ENCODE results near the gene KLRK1.
"Not testable (repeated sequence)": the region's sequence is repeated elsewhere in the genome, so short reads cannot be mapped to it uniquely, and the experiment has no call there.

Gene KLRK1

DNA sequence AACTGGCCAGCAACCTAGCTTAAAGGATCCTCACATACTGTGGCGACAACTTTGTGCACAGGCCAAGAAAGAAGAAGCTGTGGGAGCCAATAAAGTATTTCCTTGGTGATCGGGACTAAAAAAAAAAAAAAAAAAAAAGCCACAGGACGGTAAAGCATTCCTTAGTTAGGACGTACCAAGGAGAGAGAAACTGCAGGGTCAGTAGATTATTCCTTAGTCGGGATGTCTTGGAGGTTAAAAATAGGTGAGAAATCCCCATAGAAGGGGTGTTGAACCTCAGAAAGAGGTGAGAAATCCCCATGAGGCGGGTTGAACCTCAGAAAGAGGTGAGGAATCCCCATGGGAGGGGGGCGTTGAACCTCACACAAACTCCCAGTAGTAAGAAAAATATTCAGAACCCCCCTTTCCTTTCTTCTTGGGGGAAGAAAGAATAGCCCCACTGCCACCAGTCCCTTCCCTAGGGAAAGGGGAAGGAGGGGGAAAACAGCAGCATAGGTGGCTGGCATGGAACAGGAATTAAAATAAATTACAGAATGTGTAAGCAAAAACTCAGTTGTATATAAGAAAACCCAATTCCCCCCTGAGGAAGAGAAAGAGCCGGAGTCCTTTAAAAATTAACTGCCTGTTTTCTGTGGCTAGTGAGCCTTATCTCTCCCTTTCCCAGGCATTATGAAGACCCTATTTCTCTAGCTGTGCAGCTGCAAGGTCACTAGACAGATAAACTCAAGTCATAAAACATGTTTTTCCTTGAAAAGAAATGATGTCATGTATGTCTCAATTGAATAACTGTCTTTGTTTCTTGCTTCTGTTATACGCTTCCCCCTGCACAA lies 26.8 kb downstream of the KLRK1 start:
- no peaks in the 10 kb centered on the region for H3K27me3 ChIP-seq (ENCODE audit: control insufficient read depth, insufficient read depth, low read length)
- no peak for DNase-seq (ENCODE audit: low read depth, low spot score)
- WGBS (ENCODE audit: insufficient coverage, insufficient read length) = no CpG with 5 or more reads among the region's 9 CpGs
- no peak overlapping the region for H3K4me3 ChIP-seq (ENCODE audit: low read length)
- H3K9me3 ChIP-seq (ENCODE audit: control insufficient read depth, insufficient read depth, low read length) = no peaks in the 10 kb centered on the region
- no peak overlapping the region for H3K27ac ChIP-seq (ENCODE audit: low read length)
- peaks cover 9% of the 10 kb centered on the region; the same call in 1 of the 2 replicates for H3K4me1 ChIP-seq (ENCODE audit: control insufficient read depth, insufficient read depth, low read length)
- no peaks in the 10 kb centered on the region; the same call in 1 of the 2 replicates for H3K36me3 ChIP-seq (ENCODE audit: control insufficient read depth, insufficient read depth, low read length)

DNA sequence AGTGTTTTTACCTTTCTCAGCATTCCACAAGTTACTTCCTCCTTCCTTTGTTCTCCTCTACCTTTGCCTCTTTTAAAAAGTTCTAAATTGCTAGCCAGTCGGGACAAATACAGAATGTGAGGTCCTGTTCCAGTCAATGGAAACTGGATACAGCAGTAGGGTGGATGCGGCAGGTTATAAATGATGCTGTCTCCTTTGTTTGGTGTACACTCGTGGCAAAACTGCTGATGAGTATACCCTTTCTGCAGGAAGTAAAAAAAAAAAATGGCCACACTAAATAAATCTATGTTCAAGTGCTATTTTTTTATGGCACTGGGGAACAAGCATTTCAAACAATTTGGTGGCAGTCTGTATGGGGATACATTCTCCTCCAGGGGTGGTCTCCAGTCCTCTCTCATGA lies 27.5 kb downstream of the KLRK1 start:
- H3K4me1 ChIP-seq (ENCODE audit: control insufficient read depth, insufficient read depth, low read length) = peaks cover 9% of the 10 kb centered on the region; the same call in 1 of the 2 replicates
- no peaks in the 10 kb centered on the region for H3K27me3 ChIP-seq (ENCODE audit: control insufficient read depth, insufficient read depth, low read length)
- DNase-seq (ENCODE audit: low read depth, low spot score) = no peak
- no peak overlapping the region for H3K4me3 ChIP-seq (ENCODE audit: low read length)
- H3K36me3 ChIP-seq (ENCODE audit: control insufficient read depth, insufficient read depth, low read length) = no peaks in the 10 kb centered on the region
- no CpG with 5 or more reads among the region's 3 CpGs for WGBS (ENCODE audit: insufficient coverage, insufficient read length)
- H3K27ac ChIP-seq (ENCODE audit: low read length) = no peak overlapping the region
- no peaks in the 10 kb centered on the region for H3K9me3 ChIP-seq (ENCODE audit: control insufficient read depth, insufficient read depth, low read length)

DNA sequence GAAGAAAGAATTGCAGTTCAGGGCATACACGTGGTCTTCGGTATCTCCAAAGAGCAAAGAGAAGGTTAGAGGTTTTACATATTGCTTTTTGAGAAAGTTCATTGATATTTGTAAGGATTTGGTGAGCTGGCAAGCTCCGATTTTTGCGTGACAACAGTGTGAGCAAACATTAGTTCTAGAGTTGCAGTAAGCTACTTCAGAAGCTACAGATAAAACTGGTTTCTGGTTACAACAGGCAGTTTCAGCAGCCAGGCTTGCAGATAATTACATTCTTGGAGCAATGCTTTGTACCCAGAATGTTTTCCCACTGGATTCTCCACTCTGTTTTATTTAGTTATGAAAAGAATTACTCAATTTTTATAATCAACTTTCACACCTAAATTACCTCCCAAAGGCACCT lies 28.2 kb downstream of the KLRK1 start:
- no peak overlapping the region for H3K27ac ChIP-seq (ENCODE audit: low read length)
- H3K27me3 ChIP-seq (ENCODE audit: control insufficient read depth, insufficient read depth, low read length) = no peaks in the 10 kb centered on the region
- H3K4me1 ChIP-seq (ENCODE audit: control insufficient read depth, insufficient read depth, low read length) = peaks cover 9% of the 10 kb centered on the region; the same call in 1 of the 2 replicates
- WGBS (ENCODE audit: insufficient coverage, insufficient read length) = no CpG with 5 or more reads among the region's 4 CpGs
- no peak for DNase-seq (ENCODE audit: low read depth, low spot score)
- no peaks in the 10 kb centered on the region for H3K9me3 ChIP-seq (ENCODE audit: control insufficient read depth, insufficient read depth, low read length)
- no peak overlapping the region for H3K4me3 ChIP-seq (ENCODE audit: low read length)
- H3K36me3 ChIP-seq (ENCODE audit: control insufficient read depth, insufficient read depth, low read length) = no peaks in the 10 kb centered on the region

DNA sequence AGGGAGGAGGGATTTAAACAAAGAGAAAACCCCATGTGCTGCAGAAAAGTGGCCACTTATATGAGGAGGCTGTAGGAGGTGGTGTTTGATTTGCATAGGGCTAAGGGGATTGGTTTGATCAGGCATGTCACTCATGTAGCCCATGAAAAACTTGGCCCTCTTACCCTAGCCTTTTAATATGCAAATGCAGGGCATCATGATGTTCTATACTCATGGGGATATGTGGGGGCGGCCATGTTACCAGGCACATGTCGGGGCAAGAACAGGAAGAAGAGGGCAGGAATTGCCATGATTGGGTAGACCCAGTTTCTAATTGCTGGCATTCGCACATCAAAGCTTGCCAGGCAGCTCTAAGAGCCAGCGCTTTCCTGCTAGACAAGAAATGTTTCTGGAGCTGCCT lies 28.8 kb downstream of the KLRK1 start:
- no peak overlapping the region for H3K27ac ChIP-seq (ENCODE audit: low read length)
- no peaks in the 10 kb centered on the region for H3K9me3 ChIP-seq (ENCODE audit: control insufficient read depth, insufficient read depth, low read length)
- H3K4me1 ChIP-seq (ENCODE audit: control insufficient read depth, insufficient read depth, low read length) = peaks cover 9% of the 10 kb centered on the region; the same call in 1 of the 2 replicates
- H3K27me3 ChIP-seq (ENCODE audit: control insufficient read depth, insufficient read depth, low read length) = no peaks in the 10 kb centered on the region
- H3K36me3 ChIP-seq (ENCODE audit: control insufficient read depth, insufficient read depth, low read length) = no peaks in the 10 kb centered on the region
- peak; percentile 52 for DNase-seq (ENCODE audit: low read depth, low spot score)
- no peak overlapping the region for H3K4me3 ChIP-seq (ENCODE audit: low read length)
- no CpG with 5 or more reads among the region's 4 CpGs for WGBS (ENCODE audit: insufficient coverage, insufficient read length)

DNA sequence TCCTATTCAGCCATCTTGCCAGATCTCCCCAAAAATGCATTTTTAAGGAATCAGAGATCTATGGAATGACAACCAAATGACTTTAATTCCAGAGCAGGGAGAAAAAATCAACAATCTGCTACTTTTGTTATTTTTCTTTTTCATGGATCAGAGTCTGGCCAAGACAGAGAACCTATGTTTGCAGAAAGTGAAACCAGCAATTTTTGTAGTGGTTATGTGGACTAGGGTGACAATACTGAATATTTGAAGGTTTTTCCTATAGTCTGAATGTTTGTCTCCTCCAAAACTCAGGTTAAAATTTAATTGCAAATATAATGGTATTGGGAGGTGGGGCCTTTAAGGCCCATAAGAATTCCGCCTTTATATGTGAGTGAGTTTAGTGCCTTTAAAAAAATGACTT lies 30.9 kb downstream of the KLRK1 start:
- no CpG with 5 or more reads among the region's 1 CpG for WGBS (ENCODE audit: insufficient coverage, insufficient read length)
- H3K4me1 ChIP-seq (ENCODE audit: control insufficient read depth, insufficient read depth, low read length) = peaks cover 5% of the 10 kb centered on the region; the same call in 1 of the 2 replicates
- H3K4me3 ChIP-seq (ENCODE audit: low read length) = no peak overlapping the region
- no peak for DNase-seq (ENCODE audit: low read depth, low spot score)
- no peaks in the 10 kb centered on the region for H3K27me3 ChIP-seq (ENCODE audit: control insufficient read depth, insufficient read depth, low read length)
- H3K27ac ChIP-seq (ENCODE audit: low read length) = no peak overlapping the region
- H3K9me3 ChIP-seq (ENCODE audit: control insufficient read depth, insufficient read depth, low read length) = no peaks in the 10 kb centered on the region
- no peaks in the 10 kb centered on the region for H3K36me3 ChIP-seq (ENCODE audit: control insufficient read depth, insufficient read depth, low read length)

DNA sequence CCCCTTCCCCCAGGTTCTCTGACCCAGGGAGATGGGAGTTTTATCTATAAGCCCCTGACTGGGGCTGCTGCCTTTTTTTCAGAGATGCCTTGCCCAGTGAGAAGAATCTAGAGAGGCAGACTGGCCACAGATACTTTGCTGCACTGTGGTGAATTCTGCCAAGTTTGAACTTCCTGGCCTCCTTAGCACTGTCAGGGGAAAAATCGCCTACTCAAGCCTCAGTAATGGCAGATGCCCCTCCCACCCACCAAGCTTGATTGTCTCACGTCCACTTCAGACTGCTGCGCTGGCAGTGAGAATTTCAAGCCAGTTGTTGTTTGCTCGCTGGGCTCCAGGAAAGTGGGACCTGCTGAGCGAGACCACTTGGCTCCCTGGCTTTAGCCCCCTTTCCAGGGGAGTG lies 31.7 kb downstream of the KLRK1 start:
- WGBS (ENCODE audit: insufficient coverage, insufficient read length) = no CpG with 5 or more reads among the region's 5 CpGs
- H3K9me3 ChIP-seq (ENCODE audit: control insufficient read depth, insufficient read depth, low read length) = no peaks in the 10 kb centered on the region
- no peak overlapping the region for H3K4me3 ChIP-seq (ENCODE audit: low read length)
- H3K27ac ChIP-seq (ENCODE audit: low read length) = no peak overlapping the region
- H3K27me3 ChIP-seq (ENCODE audit: control insufficient read depth, insufficient read depth, low read length) = no peaks in the 10 kb centered on the region
- no peaks in the 10 kb centered on the region for H3K36me3 ChIP-seq (ENCODE audit: control insufficient read depth, insufficient read depth, low read length)
- no peak for DNase-seq (ENCODE audit: low read depth, low spot score)
- H3K4me1 ChIP-seq (ENCODE audit: control insufficient read depth, insufficient read depth, low read length) = peaks cover 3% of the 10 kb centered on the region; the same call in 1 of the 2 replicates

DNA sequence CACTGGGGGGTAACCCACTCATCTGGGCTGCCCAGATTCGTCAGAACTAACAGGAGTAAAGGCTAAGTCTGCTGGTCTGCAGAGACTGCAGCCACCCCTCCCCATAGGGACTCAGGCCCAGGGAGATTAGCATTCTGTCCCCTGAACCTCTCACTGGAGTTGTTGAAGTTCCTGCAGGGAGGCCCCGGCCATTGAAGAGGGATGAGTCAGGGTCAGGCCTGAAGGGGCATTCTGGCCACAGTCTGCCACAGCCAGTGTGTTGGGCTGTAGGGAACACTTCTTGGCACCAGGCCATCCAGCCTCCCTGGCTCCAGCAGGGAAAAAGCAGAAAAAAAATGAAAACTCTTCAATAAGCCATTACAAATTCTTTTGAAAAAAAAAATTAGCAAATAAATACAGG lies 35.3 kb downstream of the KLRK1 start:
- no peak for DNase-seq (ENCODE audit: low read depth, low spot score)
- H3K9me3 ChIP-seq (ENCODE audit: control insufficient read depth, insufficient read depth, low read length) = no peaks in the 10 kb centered on the region
- no CpG with 5 or more reads among the region's 2 CpGs for WGBS (ENCODE audit: insufficient coverage, insufficient read length)
- no peak overlapping the region for H3K27ac ChIP-seq (ENCODE audit: low read length)
- H3K36me3 ChIP-seq (ENCODE audit: control insufficient read depth, insufficient read depth, low read length) = no peaks in the 10 kb centered on the region
- H3K4me1 ChIP-seq (ENCODE audit: control insufficient read depth, insufficient read depth, low read length) = no peaks in the 10 kb centered on the region
- H3K27me3 ChIP-seq (ENCODE audit: control insufficient read depth, insufficient read depth, low read length) = no peaks in the 10 kb centered on the region
- no peak overlapping the region for H3K4me3 ChIP-seq (ENCODE audit: low read length)

DNA sequence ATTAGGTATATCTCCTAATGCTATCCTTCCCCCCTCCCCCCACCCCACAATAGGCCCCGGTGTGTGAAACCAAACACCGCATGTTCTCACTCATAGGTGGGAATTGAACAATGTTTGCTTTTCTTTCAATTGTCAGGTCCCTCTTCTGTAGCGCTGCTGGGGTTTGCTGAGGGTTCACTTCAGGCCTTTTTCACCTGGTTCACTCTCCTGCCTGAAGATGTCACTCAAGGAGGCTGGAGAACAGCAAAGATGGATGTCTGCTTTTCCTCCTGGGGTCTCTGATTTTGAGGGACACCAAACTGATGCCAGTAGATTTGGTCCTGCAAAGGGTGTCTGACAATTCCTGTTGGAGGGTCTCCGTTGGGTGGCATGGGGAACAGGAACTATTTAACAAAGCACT lies 35.8 kb downstream of the KLRK1 start:
- DNase-seq (ENCODE audit: low read depth, low spot score) = no peak
- WGBS (ENCODE audit: insufficient coverage, insufficient read length) = no CpG with 5 or more reads among the region's 4 CpGs

DNA sequence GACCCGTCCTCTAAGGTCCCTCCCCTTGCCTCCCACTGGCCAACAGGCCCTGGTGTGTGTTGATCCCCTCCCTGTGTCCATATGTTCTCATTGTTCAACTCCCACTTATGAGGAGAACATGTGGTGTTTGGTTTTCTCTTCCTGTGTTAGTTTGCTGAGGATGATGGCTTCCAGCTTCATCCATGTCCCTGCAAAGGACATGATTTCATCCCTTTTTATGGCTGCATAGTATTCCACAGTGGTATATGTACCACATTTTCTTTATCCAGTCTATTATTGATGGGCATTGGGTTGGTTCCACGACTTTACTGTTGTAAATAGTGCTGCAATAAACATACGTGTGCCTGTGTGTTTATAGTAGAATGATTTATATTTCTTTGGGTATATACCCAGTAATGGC lies 38.4 kb downstream of the KLRK1 start:
- not testable (repeated sequence) for DNase-seq (ENCODE audit: low read depth, low spot score); H3K4me1 ChIP-seq (ENCODE audit: control insufficient read depth, insufficient read depth, low read length); H3K4me3 ChIP-seq (ENCODE audit: low read length); H3K27me3 ChIP-seq (ENCODE audit: control insufficient read depth, insufficient read depth, low read length); H3K27ac ChIP-seq (ENCODE audit: low read length); H3K36me3 ChIP-seq (ENCODE audit: control insufficient read depth, insufficient read depth, low read length); H3K9me3 ChIP-seq (ENCODE audit: control insufficient read depth, insufficient read depth, low read length)
- WGBS (ENCODE audit: insufficient coverage, insufficient read length) = no CpG with 5 or more reads among the region's 3 CpGs

More for the DNA sequence above, 35.8 kb downstream of the KLRK1 start:
- Histone ChIP-seq H3K9me3 (ENCODE audit: control insufficient read depth, insufficient read depth, low read length) (no peaks in the 10 kb centered on the region), H3K36me3 (ENCODE audit: control insufficient read depth, insufficient read depth, low read length) (no peaks in the 10 kb centered on the region), H3K4me1 (ENCODE audit: control insufficient read depth, insufficient read depth, low read length) (no peaks in the 10 kb centered on the region), H3K4me3 (ENCODE audit: low read length) (no peak overlapping the region), H3K27me3 (ENCODE audit: control insufficient read depth, insufficient read depth, low read length) (no peaks in the 10 kb centered on the region), H3K27ac (ENCODE audit: low read length) (no peak overlapping the region)

DNA sequence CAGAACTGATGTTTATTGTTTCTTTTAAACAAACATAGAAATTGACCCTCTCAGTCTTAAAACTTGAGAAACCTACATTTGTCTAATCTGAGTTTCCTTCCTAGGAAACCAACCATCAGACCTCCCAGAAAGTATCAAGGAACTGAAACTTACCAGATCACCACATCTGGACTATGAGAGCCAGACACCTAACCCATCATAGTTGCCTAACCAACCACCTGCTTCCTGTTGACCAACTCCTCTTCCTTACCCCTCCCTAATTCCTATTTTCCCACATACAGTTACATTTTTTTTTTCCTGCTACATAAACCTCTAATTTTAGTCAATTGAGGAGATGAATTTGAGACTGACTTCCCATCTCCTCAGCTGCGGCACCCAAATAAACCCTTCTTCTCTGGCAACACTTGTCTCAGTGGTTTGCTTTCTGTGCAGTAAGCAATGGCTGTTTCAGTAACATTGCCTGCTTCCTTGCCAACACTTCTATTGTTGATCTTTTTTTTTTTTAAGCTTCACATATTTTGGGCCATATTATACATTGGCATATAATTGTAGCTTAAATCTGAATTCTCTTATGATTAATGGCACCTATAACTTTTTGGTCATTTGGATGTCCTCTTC lies 47.8 kb downstream of the KLRK1 start:
- Histone ChIP-seq H3K36me3 (ENCODE audit: control insufficient read depth, insufficient read depth, low read length) (0 out of 2 replicates have a peak, but pooled peaks cover 2% of the 10 kb centered on the region), H3K27ac (ENCODE audit: low read length) (no peak overlapping the region), H3K27me3 (ENCODE audit: control insufficient read depth, insufficient read depth, low read length) (no peaks in the 10 kb centered on the region), H3K9me3 (ENCODE audit: control insufficient read depth, insufficient read depth, low read length) (no peaks in the 10 kb centered on the region), H3K4me1 (ENCODE audit: control insufficient read depth, insufficient read depth, low read length) (0 out of 2 replicates have a peak, but pooled peaks cover 2% of the 10 kb centered on the region), H3K4me3 (ENCODE audit: low read length) (no peak overlapping the region)
- no CpG with 5 or more reads among the region's 1 CpG for WGBS (ENCODE audit: insufficient coverage, insufficient read length)
- no peak for DNase-seq (ENCODE audit: low read depth, low spot score)
